Astrocyte of the spinal cord (primary cell): ENCODE results near the gene CHST3.

Experiments used
- DNase-seq: peaks from one replicate; pipeline ENCODE4 v3.0.0; 2011; ENCODE audit warnings: low read depth, low spot score
- H3K4me3 ChIP-seq: 2 replicates; pipeline ENCODE4 v1.5.1; 2011; ENCODE audit warnings: low read depth, mild to moderate bottlenecking, low read length, moderate library complexity
- CTCF ChIP-seq: IDR thresholded peaks from 2 replicates; pipeline ENCODE4 v1.5.1; 2012; ENCODE audit warnings: low read depth, mild to moderate bottlenecking, low read length, inconsistent platforms
- in situ Hi-C: cut with HindIII; loops from 2 replicates; pipeline ENCODE4 v1.10.0; 2017; ENCODE audit warnings: low sequenced_read_pairs

Gene CHST3

DNA sequence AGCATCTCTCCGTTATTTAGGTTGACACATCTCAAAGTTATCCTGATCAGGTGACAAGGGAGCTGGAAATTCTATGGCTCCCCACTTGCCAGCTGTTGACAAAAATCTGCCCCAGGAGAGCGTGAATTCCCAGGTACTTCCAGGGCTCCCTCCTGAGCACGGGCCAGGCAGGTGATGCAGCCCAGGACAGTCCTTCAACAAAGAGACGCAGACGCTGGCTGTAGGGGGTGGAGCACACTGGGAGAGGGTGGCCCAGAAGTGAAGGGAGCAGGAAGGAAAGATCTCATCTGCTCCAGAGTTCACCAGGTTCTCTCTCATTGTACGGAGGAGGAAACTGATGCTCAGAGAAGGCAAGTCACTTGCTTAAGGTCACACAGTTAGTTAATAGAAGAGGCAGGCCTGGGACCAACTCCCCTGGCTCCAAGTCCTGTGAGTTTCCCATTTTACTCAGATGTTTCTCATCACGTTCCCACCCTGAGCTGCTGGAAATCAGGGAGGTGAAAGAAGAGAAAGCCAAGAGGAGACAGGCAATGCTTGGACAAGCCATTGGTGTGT, 41.0 kb upstream of the CHST3 start:
- in situ Hi-C loops, result no loop called here
- no peak for DNase-seq
- no peak for TF ChIP-seq CTCF
- no peak overlapping the region for H3K4me3 ChIP-seq

DNA sequence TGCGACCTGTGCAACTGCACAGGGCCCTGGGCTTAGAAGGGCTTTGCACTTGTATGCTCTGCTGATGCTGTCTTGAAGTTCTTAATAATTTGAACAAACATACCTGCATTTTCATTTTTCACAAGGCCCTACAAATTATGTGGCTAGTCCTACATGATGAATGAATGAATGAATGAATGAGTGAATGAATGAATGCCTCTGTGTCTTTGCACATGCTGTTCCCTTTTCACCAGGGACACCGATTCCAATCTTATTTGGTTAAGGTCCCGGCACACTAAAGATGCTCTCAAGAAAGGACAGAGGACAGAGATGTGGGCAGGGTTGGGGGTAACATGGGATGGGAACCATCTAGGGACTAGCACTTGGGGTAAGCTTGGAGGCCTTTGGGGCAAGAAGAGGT, 39.4 kb upstream of the CHST3 start:
- no peak overlapping the region for H3K4me3 ChIP-seq
- TF ChIP-seq CTCF, result no peak
- in situ Hi-C loops, result no loop called here
- DNase-seq, result no peak

DNA sequence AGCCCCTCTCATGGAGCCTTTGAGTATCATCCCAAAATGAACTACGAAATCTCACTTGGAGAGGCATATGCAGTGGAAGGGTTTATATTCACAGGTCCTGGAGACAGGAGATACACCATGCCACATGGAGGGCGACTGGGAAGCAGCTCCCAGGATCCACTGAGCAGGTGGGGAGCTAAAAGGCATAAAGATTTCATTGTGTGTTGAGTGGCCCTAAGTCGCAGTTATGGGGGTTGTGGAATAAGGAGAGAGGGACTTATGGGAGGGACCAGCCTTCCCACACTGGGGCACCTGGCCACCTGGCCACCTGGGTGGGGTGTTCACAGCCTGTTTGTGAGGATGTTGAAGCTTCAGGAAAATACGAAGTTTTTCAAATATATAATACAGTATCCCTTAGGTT, 37.0 kb upstream of the CHST3 start:
- in situ Hi-C loops, result no loop called here
- H3K4me3 ChIP-seq, result no peak overlapping the region
- DNase-seq, result no peak
- no peak for TF ChIP-seq CTCF

DNA sequence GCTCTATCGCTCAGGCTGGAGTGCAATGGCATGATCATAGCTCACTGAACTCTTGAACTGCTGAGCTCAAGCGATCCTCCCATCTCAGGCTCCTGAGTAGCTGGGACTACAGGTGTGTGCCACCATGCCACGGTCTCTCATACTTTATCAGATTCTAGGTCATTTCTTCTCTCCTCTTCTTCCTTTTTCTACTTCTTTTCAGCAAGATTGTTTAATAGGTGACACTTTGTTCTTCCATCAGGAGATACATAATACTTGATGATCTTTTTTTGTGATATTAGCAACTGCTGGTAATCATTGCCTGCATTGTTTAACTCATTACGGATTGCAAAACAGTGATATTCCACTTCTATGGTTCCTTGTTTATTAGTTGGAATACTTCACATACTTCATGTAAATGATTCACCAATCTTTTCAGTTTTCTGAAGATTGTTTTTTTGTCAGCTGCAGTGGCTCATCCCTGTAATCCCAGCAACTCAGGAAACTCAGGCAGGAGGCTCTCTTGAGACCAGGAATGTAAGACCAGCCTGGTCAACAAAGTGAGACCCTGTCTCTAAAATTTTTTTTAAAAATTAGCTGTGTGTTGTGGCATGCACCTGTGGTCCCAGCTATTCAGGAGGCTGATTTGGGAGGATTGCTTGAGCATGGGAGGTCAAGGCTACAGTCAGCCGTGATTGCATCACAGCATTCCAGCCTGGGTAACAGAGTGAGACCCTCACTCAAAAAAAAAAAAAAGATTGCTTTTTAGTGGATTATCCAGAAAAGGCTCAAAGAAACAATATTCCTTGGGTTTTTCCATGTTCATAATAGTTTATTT, 36.2 kb upstream of the CHST3 start:
- in situ Hi-C loops, result no loop called here
- no peak for TF ChIP-seq CTCF
- DNase-seq, result no peak

DNA sequence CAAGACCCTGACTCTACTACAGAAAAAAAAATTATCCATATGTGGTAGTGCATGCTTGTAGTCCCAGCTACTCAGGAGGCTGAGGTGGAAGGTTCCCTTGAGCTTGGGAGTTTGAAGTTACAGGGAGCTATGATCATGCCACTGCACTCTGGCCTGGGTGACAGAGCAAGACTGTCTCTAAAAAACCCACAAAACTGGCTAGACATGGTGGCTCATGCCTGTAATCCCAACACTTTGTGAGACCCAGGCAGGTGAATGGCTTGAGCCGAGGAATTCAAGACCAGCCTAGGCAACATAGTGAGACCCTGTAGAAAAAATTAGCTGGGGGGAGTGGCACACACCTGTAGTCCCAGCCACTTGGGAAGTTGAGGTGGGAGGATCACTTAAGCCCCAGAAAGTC, 32.9 kb upstream of the CHST3 start:
- no peak overlapping the region for H3K4me3 ChIP-seq
- TF ChIP-seq CTCF, result no peak
- in situ Hi-C loops, result no loop called here
- DNase-seq, result no peak

More for the DNA sequence above, 36.2 kb upstream of the CHST3 start:
- H3K4me3 ChIP-seq, result no peak overlapping the region

DNA sequence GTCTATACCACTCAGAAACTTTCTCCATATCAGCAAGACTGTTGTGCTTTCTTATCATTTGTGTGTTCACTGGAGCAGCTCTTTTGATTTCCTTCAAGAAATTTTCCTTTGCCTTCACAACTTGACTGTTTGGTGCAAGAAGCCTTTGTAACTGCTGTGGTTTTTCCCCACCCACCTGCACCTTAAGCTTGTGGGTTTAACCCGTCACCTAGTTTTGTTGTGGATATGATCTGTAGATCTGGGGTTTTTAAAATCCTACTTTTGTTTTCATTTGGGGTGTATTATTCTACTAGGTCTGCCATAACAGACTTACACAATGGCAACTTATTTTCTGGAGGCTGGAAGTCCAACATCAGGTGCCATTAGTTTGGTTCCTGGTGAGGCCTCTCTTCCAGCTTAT, 30.5 kb upstream of the CHST3 start:
- in situ Hi-C loops, result no loop called here
- no peak for TF ChIP-seq CTCF
- no peak overlapping the region for H3K4me3 ChIP-seq
- DNase-seq, result no peak
